Activated gamma-delta T cell treated with anti-CD3 and anti-CD28 coated beads, Interleukin-2, amount 50 U/mL, for 16 hours (primary cell): ENCODE measurements around the gene LATS1.
"Not testable (repeated sequence)": the region's sequence is repeated elsewhere in the genome, so short reads cannot be mapped to it uniquely, and the experiment has no call there.

Source experiments
- DNase-seq: peaks from one replicate; pipeline ENCODE4 v3.0.0-alpha.2; 2020; ENCODE audit warnings: low read depth

The LATS1 gene

DNA sequence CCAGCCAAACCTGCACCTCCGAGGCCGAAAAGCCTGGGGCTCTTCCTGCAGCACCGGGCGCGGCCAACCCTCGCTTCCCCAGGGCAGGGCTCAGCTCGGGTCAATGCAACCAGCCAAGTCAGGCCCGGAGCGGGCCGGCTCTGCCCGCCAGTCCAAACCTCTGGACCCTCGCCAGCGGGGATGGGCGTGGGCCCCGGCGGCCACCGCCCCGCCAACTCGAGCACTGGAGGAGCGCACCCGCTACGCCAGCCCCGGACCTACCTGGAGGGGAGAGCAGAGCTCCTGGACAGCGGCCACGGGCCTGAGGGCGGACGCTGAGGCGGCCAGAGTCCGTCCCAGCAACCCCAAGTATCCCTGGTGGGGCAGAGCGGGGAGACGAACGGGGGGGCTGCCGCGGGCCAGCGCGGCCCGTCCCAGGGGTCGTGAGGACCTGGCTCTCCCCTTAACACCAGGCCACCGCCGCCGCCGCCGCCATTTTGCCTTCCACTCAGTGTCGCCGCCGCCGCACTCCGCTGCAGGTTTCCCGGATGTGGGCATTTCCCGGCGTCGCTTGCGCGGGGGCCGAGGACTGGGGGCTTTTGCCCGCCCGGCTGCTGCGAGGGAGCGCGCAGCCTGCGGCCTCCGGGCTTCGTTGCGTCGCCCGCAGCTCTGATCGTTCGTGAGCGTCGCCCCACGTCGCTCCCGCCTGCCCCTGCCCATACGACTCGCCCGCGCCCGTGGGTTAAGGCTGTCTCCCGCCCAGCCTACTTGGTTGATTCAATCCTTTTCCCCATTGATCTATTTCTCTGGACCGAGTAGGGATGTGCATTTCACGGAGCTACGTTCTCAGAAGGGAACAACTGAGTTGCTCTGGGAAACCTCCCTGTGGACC, at the start of gene LATS1:
Gene LATS1 (minus strand): TSS at position 514 of the 871 bp plus-strand sequence. CDS start 15,975 bp downstream, outside the sequence.
- peak; percentile 90 for DNase-seq

DNA sequence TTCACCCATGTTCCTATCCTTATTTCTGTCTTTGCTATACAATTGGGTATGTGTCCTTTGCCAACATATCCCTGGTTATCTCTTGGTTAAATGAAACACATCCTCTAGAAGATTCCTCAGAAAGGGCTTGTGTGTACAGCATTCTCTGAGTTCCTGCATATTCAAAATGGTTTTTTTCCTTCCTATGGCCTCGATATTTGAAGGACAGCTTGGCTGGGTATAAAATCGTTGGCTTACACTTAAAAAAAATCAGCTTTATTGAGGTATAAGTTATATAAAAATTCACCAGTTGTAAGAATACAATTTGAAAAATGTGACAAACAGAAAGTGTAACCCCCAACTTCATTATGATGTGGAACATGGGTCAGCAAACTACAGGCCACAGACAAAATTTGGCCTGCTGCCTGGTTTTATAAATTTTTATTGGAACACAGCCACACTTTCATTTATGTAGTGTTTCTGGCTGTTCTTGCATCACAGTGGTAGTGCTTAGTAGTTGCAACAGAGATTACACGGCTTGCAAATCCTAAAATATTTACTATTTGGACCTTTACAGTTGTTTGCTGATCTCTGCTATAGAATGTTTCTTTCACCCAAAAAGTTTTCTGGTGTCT, 48.4 kb upstream of the LATS1 start:
- DNase-seq: no peak

DNA sequence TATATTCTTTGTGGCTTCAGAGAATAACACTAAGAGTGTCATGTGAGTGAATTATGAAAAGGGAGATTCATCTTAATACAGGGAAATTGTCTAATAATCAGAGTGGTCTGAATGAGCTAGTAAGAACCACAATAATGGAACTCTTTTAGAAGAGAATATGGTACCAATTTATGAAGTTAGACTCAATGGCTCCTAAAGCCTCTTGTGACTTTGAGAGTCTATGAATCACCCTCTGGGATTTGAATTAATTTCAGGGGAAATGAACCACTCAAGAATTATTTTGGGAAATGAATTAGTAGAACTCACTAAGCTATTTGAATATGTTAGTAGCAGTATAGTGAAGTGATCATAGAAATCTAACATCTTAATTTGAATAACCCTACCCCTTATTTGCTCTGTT, 46.0 kb upstream of the LATS1 start:
- no peak for DNase-seq

DNA sequence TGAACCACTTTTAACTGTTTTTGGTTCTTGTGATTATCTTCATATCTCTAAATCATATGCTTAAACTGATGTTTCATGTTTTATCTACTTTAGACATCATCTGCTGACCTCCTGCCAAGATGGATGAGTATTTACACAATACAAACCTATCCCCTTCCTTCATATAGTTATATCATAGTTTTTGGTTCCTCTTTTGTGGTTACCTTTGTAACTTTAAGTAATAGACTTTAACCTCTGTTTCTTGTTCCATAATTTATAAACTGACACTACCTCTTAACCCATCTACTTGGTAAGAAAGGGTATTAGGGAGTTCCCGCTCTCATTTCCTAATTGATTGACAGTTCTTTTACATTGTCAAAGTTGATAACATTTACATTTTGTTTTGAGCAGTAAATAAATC, 43.5 kb upstream of the LATS1 start:
- no peak for DNase-seq

DNA sequence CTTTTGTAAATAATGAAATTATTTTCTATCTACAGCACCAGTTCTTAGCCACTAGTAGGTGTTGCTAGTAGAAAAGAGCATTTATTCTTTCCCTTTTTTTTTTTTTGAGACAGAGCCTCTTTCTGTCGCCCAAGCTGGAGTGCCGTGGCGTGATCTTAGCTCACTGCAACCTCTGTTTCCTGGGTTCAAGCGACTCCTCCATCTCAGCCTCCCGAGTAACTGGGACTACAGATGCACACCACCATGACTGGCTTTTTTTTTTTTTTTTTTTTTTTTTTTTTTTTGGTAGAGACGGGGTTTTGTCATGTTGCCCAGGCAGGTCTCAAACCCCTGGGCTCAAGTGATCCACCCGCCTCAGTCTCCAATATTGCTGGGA, 38.3 kb upstream of the LATS1 start:
- DNase-seq: no peak

DNA sequence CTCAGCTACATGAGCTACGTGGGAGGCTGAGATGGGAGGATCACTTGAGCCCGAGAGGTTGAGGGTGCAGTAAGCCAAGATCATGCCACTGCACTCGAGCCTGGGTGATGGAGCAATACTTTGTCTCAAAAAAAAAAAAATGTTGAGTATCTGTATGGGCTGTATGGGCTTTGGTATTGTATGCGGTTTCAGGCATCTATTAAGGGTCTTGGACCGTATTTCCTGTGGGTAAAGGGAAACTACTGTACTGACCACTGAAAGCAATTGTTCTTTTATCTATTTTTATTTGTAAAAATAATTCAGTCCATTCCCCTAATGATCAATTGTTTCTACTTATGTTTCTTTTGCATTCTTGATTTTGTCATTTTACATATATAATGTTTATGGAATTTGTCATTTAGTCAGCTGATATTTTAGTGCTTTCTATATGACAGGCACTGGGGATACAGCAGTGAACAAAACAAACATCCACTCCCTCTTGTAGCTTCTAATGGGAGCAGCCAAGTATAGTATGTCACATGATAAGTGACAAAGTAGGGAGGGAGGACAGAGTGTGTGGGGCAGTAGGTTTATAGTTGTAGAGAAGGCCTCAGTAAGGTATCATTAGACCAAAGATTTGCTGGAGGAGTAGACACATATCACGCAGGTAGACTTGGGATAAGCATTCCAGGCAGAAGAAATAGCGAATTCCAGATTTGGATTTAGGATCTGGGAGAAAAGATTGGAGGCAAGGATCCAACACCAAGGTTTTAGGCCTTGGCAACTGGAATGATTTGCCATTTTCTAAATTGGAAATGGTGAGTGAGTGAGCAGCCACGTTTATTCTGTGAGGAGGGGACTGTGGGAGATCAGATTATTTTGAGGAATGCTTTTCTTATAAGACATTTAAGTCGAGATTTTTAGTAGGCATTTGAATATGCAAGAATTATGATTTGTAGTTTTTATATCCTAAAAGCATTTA, 37.7 kb upstream of the LATS1 start:
- DNase-seq: no peak

DNA sequence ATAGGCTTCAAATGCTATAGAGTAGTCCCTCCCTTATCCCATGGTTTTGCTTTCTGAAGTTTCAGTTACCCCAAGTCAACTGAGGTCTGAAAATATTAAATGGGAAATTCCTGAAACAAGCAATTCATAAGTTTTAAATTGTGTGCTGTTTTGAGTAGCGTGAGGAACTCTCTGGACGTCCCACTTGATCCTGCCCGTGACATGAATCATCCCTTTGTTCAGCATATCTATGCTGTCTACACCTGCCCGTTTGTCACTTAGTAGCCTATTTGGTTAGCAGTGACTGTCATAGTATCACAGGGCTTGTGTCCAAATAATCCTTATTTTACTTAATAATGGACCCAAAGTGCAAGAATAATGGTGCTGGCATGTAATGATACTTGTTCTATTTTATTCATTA, 36.6 kb upstream of the LATS1 start:
- DNase-seq: no peak

DNA sequence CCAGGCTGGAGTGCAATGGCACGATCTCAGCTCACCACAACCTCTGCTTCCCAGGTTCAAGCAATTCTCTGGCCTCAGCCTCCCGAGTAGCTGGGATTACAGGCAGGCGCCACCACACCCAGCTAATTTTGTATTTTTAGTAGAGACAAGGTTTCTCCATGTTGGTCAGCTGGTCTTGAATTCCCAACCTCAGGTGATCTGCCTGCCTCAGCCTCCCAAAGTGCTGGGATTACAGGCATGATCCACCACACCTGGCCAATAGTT, 35.4 kb upstream of the LATS1 start:
- not testable (repeated sequence) for DNase-seq

DNA sequence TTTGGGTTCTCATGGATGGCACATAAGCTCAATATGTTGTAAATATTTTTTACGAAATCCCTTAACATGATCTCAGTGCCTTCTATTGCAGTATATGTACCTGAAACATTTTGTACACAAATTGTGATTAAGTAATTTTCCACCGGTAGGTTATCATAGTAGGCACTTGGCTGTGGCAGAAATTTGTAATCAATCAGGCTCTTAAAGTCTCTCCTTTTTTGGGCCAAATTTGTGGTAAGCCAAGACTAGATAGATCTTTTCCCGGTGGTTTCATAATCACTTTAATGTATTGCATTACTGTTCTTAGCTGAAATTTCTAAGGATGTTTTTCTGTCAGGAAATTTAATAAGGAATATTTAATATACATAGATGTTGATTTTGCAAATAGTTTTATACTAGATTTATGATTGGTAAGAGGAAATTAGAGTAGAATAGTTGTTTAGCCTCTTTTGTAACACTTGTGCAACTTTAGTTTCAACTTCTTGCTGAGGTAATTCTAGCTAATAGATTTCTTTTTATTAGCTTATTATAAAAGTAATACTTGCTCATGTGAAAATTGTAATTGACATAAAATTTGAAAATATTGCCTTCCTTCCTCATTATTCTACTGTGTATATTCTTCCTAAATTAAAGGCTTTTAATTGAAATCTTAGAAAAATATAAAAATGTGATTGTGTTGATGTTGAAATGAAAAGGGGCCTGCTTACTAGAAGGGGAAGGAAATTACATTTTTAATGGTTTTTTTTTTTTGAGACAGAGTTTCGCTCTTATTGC, 34.9 kb upstream of the LATS1 start:
- no peak for DNase-seq

DNA sequence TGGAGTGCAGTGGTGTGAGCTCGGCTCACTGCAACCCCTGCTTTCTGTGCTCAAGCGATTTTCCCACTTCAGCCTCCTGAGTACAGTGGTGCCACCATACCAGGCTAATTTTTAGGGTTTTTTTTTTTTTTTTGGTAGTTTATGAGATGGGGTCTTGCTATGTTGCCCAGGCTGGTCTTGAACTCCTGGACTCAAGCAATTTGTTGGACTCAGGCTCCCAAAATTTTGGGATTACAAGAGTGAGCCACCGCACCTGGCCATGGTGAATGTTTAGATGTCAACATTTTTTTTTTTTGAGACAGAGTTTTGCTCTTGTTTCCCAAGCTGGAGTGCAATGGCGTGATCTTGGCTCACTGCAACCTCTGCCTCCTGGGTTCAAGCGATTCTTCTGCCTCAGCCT, 34.0 kb upstream of the LATS1 start:
- DNase-seq: not testable (repeated sequence)

DNA sequence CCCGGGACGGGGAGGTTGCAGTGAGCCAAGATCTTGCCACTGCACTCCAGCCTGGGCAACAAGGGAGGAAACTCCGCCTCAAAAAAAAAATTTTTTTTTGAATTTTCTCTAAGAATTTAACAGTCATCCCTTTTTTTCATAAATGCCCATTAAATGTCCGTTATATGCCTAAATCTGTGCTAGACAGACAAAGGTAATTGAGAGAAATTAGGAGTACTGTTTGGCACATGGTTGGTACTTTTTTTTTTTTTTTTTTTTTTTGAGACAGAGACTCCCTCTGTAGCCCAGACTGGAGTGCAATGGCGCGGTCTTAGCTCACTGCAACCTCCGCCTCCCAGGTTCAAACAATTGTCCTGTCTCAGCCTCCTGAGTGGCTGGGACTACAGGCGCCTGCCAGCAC, 33.3 kb upstream of the LATS1 start:
- no peak for DNase-seq

DNA sequence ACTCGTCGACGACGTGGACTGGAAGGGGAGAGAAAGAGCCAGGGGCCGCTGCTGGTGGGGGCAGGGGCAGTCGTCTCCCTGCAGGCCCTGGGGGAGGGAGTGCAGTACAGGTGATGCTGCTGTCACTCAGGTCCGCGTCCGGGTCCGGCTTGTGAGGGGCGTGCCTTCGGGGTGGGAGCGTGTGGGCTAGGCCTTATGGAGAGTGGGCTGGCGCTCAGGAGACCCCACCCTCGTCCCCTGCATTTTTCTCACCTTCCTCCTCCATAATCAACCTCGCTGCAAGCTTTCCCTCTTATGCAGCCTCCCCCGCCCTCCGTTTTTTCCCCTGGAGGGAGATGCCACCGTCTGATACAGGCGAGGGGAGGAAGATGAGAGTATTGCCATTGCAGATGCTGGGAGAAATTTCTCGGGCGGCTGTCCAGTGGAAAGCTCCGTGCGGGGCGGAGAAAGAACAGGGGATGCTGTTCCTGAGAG, 32.3 kb upstream of the LATS1 start:
- peak; percentile 25 for DNase-seq

DNA sequence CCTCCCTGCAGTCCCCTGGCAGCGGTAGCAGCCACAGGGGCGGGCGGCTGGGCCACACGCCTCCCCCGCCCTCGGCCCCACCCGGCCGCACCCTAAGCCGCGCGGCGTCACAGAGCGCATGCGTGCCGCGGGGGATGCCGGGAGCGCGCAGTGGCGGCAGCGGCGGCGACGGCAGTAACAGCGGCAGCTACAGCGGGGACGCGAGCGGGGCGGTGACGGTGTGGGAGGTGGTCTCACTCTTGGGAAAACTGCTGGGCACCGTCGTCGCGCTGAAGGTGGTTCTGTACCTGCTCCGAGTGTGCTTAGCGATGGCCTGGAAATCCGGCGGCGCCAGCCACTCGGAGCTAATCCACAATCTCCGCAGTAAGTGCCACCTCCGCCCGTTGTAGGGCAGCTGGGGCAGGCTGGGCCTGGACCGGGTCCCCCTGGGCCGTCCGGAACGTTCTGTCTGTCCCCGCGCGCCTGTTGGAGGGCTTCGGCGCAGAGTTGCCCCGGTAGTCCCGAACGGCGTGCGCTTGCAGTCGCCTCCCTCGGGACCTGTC, 31.8 kb upstream of the LATS1 start, which contains the start of gene PCMT1:
Gene PCMT1 (plus strand): TSS at position 148 of the 542 bp plus-strand sequence. CDS start 161 bp downstream, at position 309.
- peak; percentile 85 for DNase-seq

DNA sequence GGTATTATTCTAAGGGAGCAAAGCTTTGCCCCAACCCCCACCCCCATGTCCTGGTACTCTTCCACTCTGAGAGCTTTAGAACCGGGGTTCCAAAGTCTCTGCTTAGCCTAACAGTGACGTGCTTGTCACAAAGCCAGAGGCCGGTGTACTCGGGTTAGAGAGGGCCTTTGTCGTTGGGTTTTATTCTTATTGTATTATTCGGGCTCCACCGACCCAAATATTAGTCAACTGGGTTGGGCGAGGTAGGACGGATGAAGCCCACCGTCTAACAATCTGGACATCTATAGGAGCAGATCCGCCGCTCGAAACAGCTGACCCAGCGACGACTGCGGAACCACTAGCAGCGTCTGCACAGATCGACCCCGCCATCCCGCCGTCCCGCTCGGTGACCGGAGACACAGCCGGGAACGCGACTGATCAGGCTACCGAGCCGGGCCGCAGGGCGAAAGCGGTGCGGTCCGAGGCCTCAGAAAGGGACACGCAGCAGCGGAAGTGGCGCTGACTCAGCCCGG, 31.2 kb upstream of the LATS1 start:
- not testable (repeated sequence) for DNase-seq

DNA sequence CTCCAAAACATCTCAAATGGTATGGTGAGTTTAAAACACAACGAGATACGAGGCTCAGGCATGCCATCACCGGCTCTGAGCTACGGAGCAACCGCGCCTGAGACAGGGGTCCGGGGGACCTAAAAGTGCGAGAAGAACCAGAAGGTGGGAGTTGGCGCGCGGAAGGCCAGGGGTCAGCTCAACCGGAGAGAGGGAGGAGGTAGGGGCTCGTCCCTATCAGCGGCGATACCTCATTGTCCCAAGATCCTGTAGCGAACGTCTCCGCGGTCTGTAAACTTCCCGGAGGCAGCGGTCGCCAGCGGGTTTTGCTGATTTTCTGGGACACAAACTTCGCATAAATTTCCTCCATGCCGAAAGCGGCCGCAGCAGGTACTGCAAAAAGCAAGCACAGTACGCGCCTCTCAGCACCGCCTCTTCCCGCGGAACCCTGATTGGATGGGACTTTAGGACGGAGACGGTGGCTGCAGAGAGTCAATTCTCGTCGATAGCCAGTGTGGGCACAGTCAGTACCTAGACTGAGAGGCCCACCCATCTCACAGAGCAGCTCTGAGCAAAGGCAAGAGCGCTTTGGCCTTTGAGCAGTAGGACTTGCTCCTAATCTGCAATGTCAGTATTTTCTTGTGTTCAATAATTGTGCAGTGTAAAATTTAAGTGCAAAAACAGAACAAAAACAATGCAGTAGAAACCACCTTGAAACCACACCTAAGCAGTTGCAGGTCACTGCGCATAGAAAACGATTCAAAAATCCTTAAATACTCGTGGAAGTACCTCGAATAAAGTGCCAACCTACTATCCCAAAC, 28.4 kb upstream of the LATS1 start, which contains the start of gene NUP43:
Gene NUP43 (minus strand): TSS at position 383 of the 800 bp plus-strand sequence. CDS start 34 bp downstream, at position 349.
- peak; percentile 92 for DNase-seq

DNA sequence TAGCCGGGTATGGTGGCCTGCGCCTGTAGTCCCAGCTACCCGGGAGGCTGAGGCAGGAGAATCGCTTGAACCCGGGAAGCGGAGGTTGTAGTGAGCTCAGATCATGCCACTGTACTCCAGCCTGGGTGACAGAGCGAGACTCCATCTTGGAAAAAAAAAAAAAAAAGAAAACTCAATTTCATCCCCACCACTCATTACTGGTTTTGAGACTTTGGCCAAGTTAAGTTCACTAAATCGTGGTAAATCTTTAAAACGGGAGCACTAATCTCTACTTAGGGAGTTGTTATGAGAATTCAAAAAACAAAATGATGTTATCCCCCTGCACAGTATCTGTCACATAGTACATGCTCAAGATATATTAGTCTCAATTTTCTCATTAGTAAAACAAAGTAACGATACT, 27.4 kb upstream of the LATS1 start:
- DNase-seq: not testable (repeated sequence)

DNA sequence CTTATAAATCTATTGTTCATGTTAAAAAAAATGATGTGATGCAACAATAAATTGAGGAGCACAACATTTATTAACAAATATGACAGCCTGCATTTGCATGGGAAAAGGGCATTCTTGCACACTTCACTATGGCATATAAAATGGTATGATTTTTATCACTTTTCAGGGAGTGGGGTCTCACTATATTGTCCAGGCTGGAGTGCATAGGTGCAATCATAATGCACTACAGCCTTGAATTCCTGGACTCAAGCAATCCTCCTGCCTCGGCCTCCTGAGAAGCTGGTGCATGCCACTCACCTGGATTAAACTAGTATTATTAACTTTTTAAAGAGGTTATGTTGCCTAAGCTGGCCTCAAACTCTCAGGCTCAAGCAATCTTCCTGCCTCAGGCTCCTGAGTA, 17.0 kb upstream of the LATS1 start:
- DNase-seq: no peak

DNA sequence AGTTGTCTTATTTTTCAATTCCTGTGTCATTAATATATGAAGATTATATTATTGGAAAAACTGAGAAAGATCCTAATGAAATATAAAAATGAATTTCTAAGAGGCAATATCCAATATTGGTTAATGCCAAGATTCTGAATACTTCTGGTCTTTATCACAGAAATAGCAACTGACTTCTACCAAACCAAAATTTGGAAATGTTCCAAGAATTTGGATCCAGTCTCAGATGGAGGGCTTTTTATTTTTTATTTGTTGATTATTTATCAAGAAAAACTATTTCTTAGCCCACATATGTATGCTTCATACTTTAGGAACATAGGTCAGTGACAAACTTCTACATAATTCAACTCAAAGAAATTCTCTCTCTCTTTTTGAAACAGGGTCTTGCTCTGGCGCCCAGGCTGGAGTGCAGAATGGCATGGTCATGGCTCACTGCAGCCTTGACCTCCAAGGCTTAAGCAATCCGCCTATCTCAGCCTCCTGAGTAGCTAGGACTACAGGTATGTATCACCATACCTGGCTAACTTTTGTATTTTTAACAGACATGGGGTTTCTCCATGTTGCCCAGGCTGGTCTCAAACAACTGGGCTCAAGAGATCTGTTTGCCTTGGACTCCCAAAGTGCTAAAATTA, 15.3 kb upstream of the LATS1 start:
- no peak for DNase-seq

DNA sequence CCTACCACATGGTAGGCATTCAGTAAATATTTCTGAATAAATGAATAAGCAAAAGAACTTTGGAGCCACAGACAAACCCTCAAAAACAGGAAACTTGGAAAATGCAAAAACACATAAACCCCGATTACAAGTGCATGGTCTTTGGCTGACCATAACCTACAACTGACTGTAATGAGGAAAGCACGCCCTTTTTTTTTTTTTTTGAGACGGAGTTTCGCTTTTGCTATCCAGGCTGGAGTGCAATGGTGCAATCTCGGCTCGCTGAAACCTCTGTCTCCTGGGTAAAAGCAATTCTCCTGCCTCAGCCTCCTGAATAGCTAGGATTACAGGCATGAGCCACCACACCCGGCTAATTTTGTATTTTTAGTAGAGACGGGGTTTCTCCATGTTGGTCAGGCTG, 11.9 kb upstream of the LATS1 start:
- no peak for DNase-seq
